ENCODE measurements around the gene SP100. TPM values are rescaled to one million over a fixed set of nuclear protein-coding genes. Genes with fewer than 3 reads are reported as not detected.

Gene SP100
- total RNA-seq, 3 donors from 2014 or later, result 83.1 to 130 (median 101) TPM

- no peak for TF ChIP-seq CTCF (IDR thresholded peaks at IDR 0.05)
- Histone ChIP-seq H3K4me1 (ENCODE audit: low read depth) (no peaks in the 10 kb centered on the region), H3K4me3 (no peak overlapping the region), H3K9me3 (no peaks in the 10 kb centered on the region), H3K36me3 (ENCODE audit: low read depth) (no peaks in the 10 kb centered on the region)
- DNase-seq (no peak), ATAC-seq (no peak)
- intact Hi-C loops (cut with DNase I, micrococcal nuclease), result loop anchor here in 1 of 2 donors (10.0 kb wide), 1 partner anchor 60 kb away; no protein-coding TSS in a partner anchor
Measured at GRCh38 chr2:230564805-230565779, 149.1 kb downstream of the SP100 start.

- Histone ChIP-seq H3K36me3 (ENCODE audit: low read depth) (no peaks in the 10 kb centered on the region), H3K4me1 (ENCODE audit: low read depth) (no peaks in the 10 kb centered on the region), H3K9me3 (no peaks in the 10 kb centered on the region), H3K4me3 (no peak overlapping the region)
- DNase-seq, result no peak
- intact Hi-C loops (cut with DNase I, micrococcal nuclease), result loop anchor here in 1 of 2 donors (10.0 kb wide), 1 partner anchor 64 kb away; no protein-coding TSS in a partner anchor
- ATAC-seq, result no peak
- no peak for TF ChIP-seq CTCF (IDR thresholded peaks at IDR 0.05)
Measured at GRCh38 chr2:230569298-230569697, 153.3 kb downstream of the SP100 start.

- Histone ChIP-seq H3K4me1 (ENCODE audit: low read depth) (no peaks in the 10 kb centered on the region), H3K4me3 (no peak overlapping the region), H3K9me3 (no peaks in the 10 kb centered on the region), H3K36me3 (ENCODE audit: low read depth) (no peaks in the 10 kb centered on the region)
- ATAC-seq, result no peak
- intact Hi-C loops (cut with DNase I, micrococcal nuclease), result no loop called here
- no peak for TF ChIP-seq CTCF (IDR thresholded peaks at IDR 0.05)
- no peak for DNase-seq
Measured at GRCh38 chr2:230570987-230571386, 155.0 kb downstream of the SP100 start.

GRCh38 chr2:230575642-230576324 lies 159.8 kb downstream of the SP100 start:
- DNase-seq (peak in 1 of 3 donors; percentile 19), ATAC-seq (peak; percentile 48)
- Histone ChIP-seq H3K4me3 (no peak overlapping the region), H3K36me3 (ENCODE audit: low read depth) (no peaks in the 10 kb centered on the region), H3K4me1 (ENCODE audit: low read depth) (no peaks in the 10 kb centered on the region), H3K9me3 (no peaks in the 10 kb centered on the region)
- intact Hi-C loops (cut with DNase I, micrococcal nuclease), result no loop called here
- no peak for TF ChIP-seq CTCF (IDR thresholded peaks at IDR 0.05)

- H3K36me3 ChIP-seq (ENCODE audit: low read depth), result no peaks in the 10 kb centered on the region
- DNase-seq, result no peak
- intact Hi-C loops (cut with DNase I, micrococcal nuclease), result no loop called here
- TF ChIP-seq CTCF (IDR thresholded peaks at IDR 0.05), result no peak
- no peak overlapping the region for H3K4me3 ChIP-seq
- no peaks in the 10 kb centered on the region for H3K4me1 ChIP-seq (ENCODE audit: low read depth)
- no peaks in the 10 kb centered on the region for H3K9me3 ChIP-seq
- ATAC-seq, result no peak
Measured at GRCh38 chr2:230577114-230577513, 161.1 kb downstream of the SP100 start.

Measured in mucosa of descending colon (tissue), 3 donors.